ENCODE results near the gene HLA-DRB1.

DNA sequence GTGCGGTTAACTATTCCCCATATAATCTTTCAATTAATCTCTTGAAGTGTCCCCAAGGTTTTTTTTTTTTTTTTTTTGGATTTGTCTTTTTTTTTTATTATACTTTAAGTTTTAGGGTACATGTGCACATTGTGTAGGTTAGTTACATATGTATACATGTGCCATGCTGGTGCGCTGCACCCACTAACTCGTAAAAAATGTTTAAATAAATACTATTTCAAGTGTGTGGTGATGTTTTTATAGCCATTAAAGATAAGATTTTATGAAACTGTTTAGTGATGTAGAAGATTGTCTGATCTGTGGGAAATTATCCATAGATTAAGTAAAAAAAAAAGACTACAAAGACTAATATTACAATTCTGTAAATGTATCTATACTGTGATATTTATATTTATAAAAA is 34.9 kb upstream of the HLA-DRB1 start:
- TF ChIP-seq ZNF70 (CRISPR knock-in tag; IDR thresholded peaks at IDR 0.05) (no peak), RARB (CRISPR knock-in tag; IDR thresholded peaks at IDR 0.05) (no peak), ARNTL (CRISPR knock-in tag; IDR thresholded peaks at IDR 0.05; ENCODE audit: borderline replicate concordance, low read depth) (no peak), CSRNP3 (CRISPR knock-in tag; IDR thresholded peaks at IDR 0.05) (no peak), ZFP3 (CRISPR knock-in tag; IDR thresholded peaks at IDR 0.05) (no peak), ISL1 (CRISPR knock-in tag; IDR thresholded peaks at IDR 0.05) (no peak), ZC3H10 (CRISPR knock-in tag; IDR thresholded peaks at IDR 0.05) (no peak), POU6F1 (CRISPR knock-in tag; IDR thresholded peaks at IDR 0.05; ENCODE audit: borderline replicate concordance, low read depth) (no peak), OSR1 (CRISPR knock-in tag; IDR thresholded peaks at IDR 0.05) (no peak), ZFP30 (CRISPR knock-in tag; IDR thresholded peaks at IDR 0.05) (no peak), CSDC2 (CRISPR knock-in tag; IDR thresholded peaks at IDR 0.05) (no peak)
- TF ChIP-seq, protein P1, sequence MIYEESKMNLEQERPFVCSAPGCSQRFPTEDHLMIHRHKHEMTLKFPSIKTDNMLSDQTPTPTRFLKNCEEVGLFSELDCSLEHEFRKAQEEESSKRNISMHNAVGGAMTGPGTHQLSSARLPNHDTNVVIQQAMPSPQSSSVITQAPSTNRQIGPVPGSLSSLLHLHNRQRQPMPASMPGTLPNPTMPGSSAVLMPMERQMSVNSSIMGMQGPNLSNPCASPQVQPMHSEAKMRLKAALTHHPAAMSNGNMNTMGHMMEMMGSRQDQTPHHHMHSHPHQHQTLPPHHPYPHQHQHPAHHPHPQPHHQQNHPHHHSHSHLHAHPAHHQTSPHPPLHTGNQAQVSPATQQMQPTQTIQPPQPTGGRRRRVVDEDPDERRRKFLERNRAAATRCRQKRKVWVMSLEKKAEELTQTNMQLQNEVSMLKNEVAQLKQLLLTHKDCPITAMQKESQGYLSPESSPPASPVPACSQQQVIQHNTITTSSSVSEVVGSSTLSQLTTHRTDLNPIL (CRISPR knock-in tag; IDR thresholded peaks at IDR 0.05; ENCODE audit: low read depth), result no peak
- TF ChIP-seq, protein P2, sequence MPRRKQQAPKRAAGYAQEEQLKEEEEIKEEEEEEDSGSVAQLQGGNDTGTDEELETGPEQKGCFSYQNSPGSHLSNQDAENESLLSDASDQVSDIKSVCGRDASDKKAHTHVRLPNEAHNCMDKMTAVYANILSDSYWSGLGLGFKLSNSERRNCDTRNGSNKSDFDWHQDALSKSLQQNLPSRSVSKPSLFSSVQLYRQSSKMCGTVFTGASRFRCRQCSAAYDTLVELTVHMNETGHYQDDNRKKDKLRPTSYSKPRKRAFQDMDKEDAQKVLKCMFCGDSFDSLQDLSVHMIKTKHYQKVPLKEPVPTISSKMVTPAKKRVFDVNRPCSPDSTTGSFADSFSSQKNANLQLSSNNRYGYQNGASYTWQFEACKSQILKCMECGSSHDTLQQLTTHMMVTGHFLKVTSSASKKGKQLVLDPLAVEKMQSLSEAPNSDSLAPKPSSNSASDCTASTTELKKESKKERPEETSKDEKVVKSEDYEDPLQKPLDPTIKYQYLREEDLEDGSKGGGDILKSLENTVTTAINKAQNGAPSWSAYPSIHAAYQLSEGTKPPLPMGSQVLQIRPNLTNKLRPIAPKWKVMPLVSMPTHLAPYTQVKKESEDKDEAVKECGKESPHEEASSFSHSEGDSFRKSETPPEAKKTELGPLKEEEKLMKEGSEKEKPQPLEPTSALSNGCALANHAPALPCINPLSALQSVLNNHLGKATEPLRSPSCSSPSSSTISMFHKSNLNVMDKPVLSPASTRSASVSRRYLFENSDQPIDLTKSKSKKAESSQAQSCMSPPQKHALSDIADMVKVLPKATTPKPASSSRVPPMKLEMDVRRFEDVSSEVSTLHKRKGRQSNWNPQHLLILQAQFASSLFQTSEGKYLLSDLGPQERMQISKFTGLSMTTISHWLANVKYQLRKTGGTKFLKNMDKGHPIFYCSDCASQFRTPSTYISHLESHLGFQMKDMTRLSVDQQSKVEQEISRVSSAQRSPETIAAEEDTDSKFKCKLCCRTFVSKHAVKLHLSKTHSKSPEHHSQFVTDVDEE (CRISPR knock-in tag; IDR thresholded peaks at IDR 0.05), result no peak

Measured in SK-N-SH treated with all-trans-retinoic acid at 6 μM for 48 hours (cell line).